Lower lobe of right lung (tissue), 2 donors: ENCODE data around the gene ST6GALNAC3. TPM values are rescaled to one million over a fixed set of nuclear protein-coding genes. Genes with fewer than 3 reads are reported as not detected.

ENCODE experiments used
- ATAC-seq, 2 donors: fragments of 200-7000 bp; cut with Tn5 transposase; one replicate each; pipeline ENCODE4 v1.9.1; 2020 to 2022; ENCODE audit warnings: mild to moderate bottlenecking in 2 of 2, moderate library complexity in 2 of 2
- DNase-seq: peaks from one replicate; pipeline ENCODE4 v3.0.0-alpha.2; 2020
- H3K27ac ChIP-seq: fragments of 200-600 bp; one replicate; pipeline ENCODE4 v1.8.0; 2022
- H3K27me3 ChIP-seq: fragments of 200-600 bp; one replicate; pipeline ENCODE4 v1.8.0; 2022; ENCODE audit warnings: low read depth
- H3K36me3 ChIP-seq: fragments of 200-600 bp; one replicate; pipeline ENCODE4 v1.8.0; 2022; ENCODE audit warnings: mild to moderate bottlenecking
- H3K4me1 ChIP-seq: fragments of 200-600 bp; one replicate; pipeline ENCODE4 v1.8.0; 2022
- H3K4me3 ChIP-seq: fragments of 200-600 bp; one replicate; pipeline ENCODE4 v1.8.0; 2022; ENCODE audit warnings: mild to moderate bottlenecking
- H3K9me3 ChIP-seq: fragments of 200-600 bp; one replicate; pipeline ENCODE4 v1.8.0; 2022
- intact Hi-C: fragments of 100-400 bp; cut with DNase I; formaldehyde crosslinking; loops from one replicate; pipeline ENCODE4 v1.11.0; 2022
- total RNA-seq: library from RNA; stranded (reverse); fragmentation: NEBNext Ultra II Directional; extraction: Animal tissue kit (Norgen Biotek cat#: 25700); gene quantifications from one replicate; pipeline ENCODE4 v1.2.1, GENCODE V29; 2021
- TF ChIP-seq, protein P1 (sequence below): fragments of 200-600 bp; IDR thresholded peaks from one replicate; pipeline ENCODE4 v1.8.0; 2022; ENCODE audit warnings: antibody characterized with exemption, mild to moderate bottlenecking
- donor health status: DM: no; HTN: yes; CAD: no; lungs with severe emphysema.

ST6GALNAC3 gene
- total RNA-seq, 1 donor from 2014 or later: 8.8 TPM

DNA sequence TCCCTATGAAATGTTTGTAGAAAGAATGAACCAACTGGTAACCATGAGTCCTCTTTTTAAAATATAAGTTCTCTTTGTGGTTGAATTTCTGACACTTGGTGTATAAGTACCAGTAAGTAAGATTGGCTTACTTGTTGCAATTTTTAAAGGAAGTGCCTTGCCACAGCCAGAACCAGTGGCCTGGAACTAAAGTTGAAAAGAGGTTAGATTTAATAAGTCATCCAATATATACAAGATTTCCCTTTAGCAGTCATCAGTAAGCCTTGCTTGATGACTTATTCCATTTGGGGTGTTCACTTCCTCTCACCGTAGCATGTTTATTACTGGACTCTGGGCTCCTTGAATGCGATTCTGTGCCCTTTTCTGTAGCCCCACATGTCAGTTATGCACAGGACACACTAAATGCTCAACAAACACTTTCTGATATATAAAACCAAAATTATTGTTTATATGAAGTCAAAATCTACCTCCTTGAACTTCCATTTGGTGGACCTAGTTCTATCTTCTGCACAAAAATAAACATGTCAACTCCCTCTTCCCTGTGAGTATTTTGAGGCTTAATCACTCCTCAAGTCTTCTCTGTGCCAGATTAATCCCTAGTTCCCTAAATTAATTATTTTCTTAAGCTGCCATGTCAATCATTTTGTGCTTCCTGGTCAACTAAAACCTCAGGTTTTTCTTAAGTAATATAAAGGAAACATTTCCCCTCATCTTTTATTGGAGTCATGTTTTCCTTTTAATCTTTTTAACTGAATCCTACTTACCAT is 218.1 kb downstream of the ST6GALNAC3 start:
- Histone ChIP-seq H3K36me3 (no peaks in the 10 kb centered on the region), H3K27me3 (no peaks in the 10 kb centered on the region), H3K9me3 (no peaks in the 10 kb centered on the region), H3K4me1 (no peaks in the 10 kb centered on the region), H3K27ac (no peak overlapping the region), H3K4me3 (no peak overlapping the region)
- ATAC-seq (no peak), DNase-seq (no peak)
- intact Hi-C loops: no loop called here
- TF ChIP-seq, protein P1, sequence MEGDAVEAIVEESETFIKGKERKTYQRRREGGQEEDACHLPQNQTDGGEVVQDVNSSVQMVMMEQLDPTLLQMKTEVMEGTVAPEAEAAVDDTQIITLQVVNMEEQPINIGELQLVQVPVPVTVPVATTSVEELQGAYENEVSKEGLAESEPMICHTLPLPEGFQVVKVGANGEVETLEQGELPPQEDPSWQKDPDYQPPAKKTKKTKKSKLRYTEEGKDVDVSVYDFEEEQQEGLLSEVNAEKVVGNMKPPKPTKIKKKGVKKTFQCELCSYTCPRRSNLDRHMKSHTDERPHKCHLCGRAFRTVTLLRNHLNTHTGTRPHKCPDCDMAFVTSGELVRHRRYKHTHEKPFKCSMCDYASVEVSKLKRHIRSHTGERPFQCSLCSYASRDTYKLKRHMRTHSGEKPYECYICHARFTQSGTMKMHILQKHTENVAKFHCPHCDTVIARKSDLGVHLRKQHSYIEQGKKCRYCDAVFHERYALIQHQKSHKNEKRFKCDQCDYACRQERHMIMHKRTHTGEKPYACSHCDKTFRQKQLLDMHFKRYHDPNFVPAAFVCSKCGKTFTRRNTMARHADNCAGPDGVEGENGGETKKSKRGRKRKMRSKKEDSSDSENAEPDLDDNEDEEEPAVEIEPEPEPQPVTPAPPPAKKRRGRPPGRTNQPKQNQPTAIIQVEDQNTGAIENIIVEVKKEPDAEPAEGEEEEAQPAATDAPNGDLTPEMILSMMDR: no peak

GRCh38 chr1:76293831-76294230 is 219.3 kb downstream of the ST6GALNAC3 start:
- Histone ChIP-seq H3K4me1 (no peaks in the 10 kb centered on the region), H3K9me3 (no peaks in the 10 kb centered on the region), H3K36me3 (no peaks in the 10 kb centered on the region), H3K27ac (no peak overlapping the region), H3K27me3 (no peaks in the 10 kb centered on the region), H3K4me3 (no peak overlapping the region)
- ATAC-seq (no peak), DNase-seq (no peak)
- TF ChIP-seq, protein P1: no peak
- intact Hi-C loops: no loop called here

- intact Hi-C loops: no loop called here
- TF ChIP-seq, protein P1: no peak
- Histone ChIP-seq H3K9me3 (no peaks in the 10 kb centered on the region), H3K27me3 (no peaks in the 10 kb centered on the region), H3K4me1 (no peaks in the 10 kb centered on the region), H3K36me3 (no peaks in the 10 kb centered on the region), H3K27ac (no peak overlapping the region), H3K4me3 (no peak overlapping the region)
- DNase-seq (no peak), ATAC-seq (no peak)
Observed at GRCh38 chr1:76294482-76295194, 220.1 kb downstream of the ST6GALNAC3 start.

GRCh38 chr1:76298399-76298798 is 223.9 kb downstream of the ST6GALNAC3 start:
- Histone ChIP-seq H3K9me3 (no peaks in the 10 kb centered on the region), H3K27me3 (no peaks in the 10 kb centered on the region), H3K4me1 (no peaks in the 10 kb centered on the region), H3K4me3 (no peak overlapping the region), H3K36me3 (no peaks in the 10 kb centered on the region), H3K27ac (no peak overlapping the region)
- intact Hi-C loops: no loop called here
- no peak for ATAC-seq
- no peak for DNase-seq
- TF ChIP-seq, protein P1: no peak

- H3K27me3 ChIP-seq: no peaks in the 10 kb centered on the region
- TF ChIP-seq, protein P1: no peak
- no peaks in the 10 kb centered on the region for H3K9me3 ChIP-seq
- intact Hi-C loops: no loop called here
- ATAC-seq: no peak
- no peak for DNase-seq
- no peak overlapping the region for H3K27ac ChIP-seq
- no peak overlapping the region for H3K4me3 ChIP-seq
- H3K4me1 ChIP-seq: no peaks in the 10 kb centered on the region
- no peaks in the 10 kb centered on the region for H3K36me3 ChIP-seq
Observed at GRCh38 chr1:76299036-76299435, 224.5 kb downstream of the ST6GALNAC3 start.
